ENCODE results near the gene NEDD9.

Gene NEDD9

DNA sequence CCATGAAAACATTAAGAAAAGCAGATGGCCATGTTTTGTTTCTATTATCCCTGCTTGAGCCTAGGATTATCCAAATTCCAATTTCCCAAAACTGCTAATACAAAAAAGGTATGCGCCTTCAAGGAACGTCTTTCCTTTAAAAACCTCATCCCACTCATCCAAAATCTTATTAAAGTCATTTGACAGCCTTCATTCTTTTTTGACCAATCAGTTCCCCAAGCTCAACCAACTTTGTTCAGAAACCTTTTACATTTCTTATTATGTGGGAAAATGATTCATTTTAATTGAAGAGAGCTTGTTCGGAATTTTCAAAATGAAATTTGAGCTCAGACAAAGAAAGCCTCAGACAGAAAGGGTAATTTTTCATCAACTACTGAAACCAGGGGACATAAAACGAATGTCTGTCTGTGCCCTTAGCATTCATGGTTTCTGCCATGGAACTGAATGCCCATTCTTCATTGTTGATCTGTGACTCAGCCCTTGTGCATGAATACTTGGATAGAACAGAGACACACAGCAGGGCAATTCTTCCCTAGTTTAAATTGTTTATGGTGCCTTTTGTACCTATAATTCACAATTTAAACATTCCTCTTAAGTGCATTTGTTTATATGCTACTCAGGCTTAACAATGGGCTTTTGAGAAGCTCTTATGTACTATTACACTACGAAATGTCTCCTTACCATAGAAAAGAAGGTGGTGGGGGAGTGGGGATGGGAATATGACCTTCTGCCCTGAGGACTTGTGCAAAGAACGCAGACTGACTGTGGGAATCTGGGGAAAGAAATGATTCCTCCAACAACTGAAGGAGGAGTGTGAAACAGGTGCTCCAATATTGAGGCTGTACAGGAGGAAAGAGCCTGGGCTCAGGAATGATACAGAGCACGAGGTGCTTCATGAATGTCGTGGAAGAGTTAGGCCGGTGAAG, 71.2 kb downstream of the NEDD9 start:
- no peaks in the 10 kb centered on the region for H3K9me2 ChIP-seq (replicated peaks; ENCODE audit: insufficient read depth, low read length)
- H3K4me2 ChIP-seq (ENCODE audit: low read depth, low read length, poor library complexity, severe bottlenecking): no peak overlapping the region
- H3K9ac ChIP-seq (ENCODE audit: low read length): no peak overlapping the region
- no peaks in the 10 kb centered on the region for H3F3A ChIP-seq (ENCODE audit: insufficient read depth)
- H3K27me3 ChIP-seq (ENCODE audit: low read length): no peaks in the 10 kb centered on the region
- no peak overlapping the region for H3K27ac ChIP-seq (ENCODE audit: low read depth, low read length)
- H4K20me1 ChIP-seq (ENCODE audit: low read depth, low read length): no peaks in the 10 kb centered on the region
- H3K79me2 ChIP-seq (ENCODE audit: insufficient read depth, low read length): no peaks in the 10 kb centered on the region
- no peaks in the 10 kb centered on the region; the same call in 1 of the 2 replicates for H3K9me3 ChIP-seq (ENCODE audit: insufficient read depth, low read length)
- H3K4me3 ChIP-seq (ENCODE audit: insufficient read depth, low read length, poor library complexity, severe bottlenecking): no peak overlapping the region
- no peak for TF ChIP-seq EZH2phosphoT487 (conservative IDR thresholded peaks at IDR 0.05; ENCODE audit: low read length)
- TF ChIP-seq, protein P1, sequence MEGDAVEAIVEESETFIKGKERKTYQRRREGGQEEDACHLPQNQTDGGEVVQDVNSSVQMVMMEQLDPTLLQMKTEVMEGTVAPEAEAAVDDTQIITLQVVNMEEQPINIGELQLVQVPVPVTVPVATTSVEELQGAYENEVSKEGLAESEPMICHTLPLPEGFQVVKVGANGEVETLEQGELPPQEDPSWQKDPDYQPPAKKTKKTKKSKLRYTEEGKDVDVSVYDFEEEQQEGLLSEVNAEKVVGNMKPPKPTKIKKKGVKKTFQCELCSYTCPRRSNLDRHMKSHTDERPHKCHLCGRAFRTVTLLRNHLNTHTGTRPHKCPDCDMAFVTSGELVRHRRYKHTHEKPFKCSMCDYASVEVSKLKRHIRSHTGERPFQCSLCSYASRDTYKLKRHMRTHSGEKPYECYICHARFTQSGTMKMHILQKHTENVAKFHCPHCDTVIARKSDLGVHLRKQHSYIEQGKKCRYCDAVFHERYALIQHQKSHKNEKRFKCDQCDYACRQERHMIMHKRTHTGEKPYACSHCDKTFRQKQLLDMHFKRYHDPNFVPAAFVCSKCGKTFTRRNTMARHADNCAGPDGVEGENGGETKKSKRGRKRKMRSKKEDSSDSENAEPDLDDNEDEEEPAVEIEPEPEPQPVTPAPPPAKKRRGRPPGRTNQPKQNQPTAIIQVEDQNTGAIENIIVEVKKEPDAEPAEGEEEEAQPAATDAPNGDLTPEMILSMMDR (IDR thresholded peaks at IDR 0.05; ENCODE audit: insufficient read depth, low read length, poor library complexity, severe bottlenecking): no peak
- no peaks in the 10 kb centered on the region for H3K36me3 ChIP-seq (ENCODE audit: low read length)
- no peak overlapping the region for H2AFZ ChIP-seq (ENCODE audit: low read depth, low read length, severe bottlenecking)

DNA sequence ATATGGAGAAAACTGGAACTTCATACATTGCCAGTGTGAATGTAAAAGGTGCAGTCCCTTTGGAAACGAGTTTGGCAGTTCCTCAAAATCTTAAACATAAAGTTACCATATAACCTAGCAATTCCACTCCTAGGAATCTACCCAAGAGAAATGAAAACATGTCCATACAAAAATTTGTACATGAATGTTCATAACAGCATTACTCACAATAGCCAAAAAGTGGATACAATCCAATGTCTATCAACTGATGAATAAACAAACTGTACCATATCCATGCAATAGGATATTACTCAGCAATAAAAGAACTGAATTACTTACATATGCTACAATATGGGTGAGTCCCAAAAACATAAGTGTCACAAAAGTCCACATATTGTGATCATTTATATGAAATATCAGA, 72.3 kb downstream of the NEDD9 start:
- no peak overlapping the region for H3K4me2 ChIP-seq (ENCODE audit: low read depth, low read length, poor library complexity, severe bottlenecking)
- no peak overlapping the region for H3K9ac ChIP-seq (ENCODE audit: low read length)
- no peaks in the 10 kb centered on the region for H3K79me2 ChIP-seq (ENCODE audit: insufficient read depth, low read length)
- no peak overlapping the region for H2AFZ ChIP-seq (ENCODE audit: low read depth, low read length, severe bottlenecking)
- no peaks in the 10 kb centered on the region for H3K9me2 ChIP-seq (replicated peaks; ENCODE audit: insufficient read depth, low read length)
- no peaks in the 10 kb centered on the region for H3K36me3 ChIP-seq (ENCODE audit: low read length)
- no peaks in the 10 kb centered on the region for H3K27me3 ChIP-seq (ENCODE audit: low read length)
- H3K27ac ChIP-seq (ENCODE audit: low read depth, low read length): no peak overlapping the region
- H3K4me3 ChIP-seq (ENCODE audit: insufficient read depth, low read length, poor library complexity, severe bottlenecking): no peak overlapping the region
- TF ChIP-seq EZH2phosphoT487 (conservative IDR thresholded peaks at IDR 0.05; ENCODE audit: low read length): no peak
- TF ChIP-seq, protein P1 (IDR thresholded peaks at IDR 0.05; ENCODE audit: insufficient read depth, low read length, poor library complexity, severe bottlenecking): no peak
- H3F3A ChIP-seq (ENCODE audit: insufficient read depth): no peaks in the 10 kb centered on the region
- no peaks in the 10 kb centered on the region for H4K20me1 ChIP-seq (ENCODE audit: low read depth, low read length)
- no peaks in the 10 kb centered on the region; the same call in 1 of the 2 replicates for H3K9me3 ChIP-seq (ENCODE audit: insufficient read depth, low read length)

DNA sequence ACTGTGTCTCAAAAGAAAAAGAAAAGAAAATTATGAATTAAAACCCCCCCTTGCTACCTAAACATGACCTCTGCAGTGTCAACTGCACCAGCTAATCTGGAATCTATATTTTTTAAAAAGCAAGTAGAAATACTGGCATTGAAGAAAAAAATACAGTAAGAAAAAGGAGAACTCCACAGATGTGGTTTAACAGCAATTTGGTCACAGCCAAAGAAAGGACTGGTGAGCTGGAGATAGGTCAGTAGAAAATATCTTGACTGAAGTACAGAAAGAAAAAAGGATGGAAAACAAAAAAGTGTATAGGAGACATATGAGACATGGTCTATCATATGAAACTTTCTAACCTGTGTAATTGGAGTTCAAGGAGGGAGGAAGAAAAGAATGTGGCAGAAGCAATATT, 76.9 kb downstream of the NEDD9 start:
- no peaks in the 10 kb centered on the region for H3K27me3 ChIP-seq (ENCODE audit: low read length)
- H4K20me1 ChIP-seq (ENCODE audit: low read depth, low read length): no peaks in the 10 kb centered on the region
- TF ChIP-seq, protein P1 (IDR thresholded peaks at IDR 0.05; ENCODE audit: insufficient read depth, low read length, poor library complexity, severe bottlenecking): no peak
- no peak for TF ChIP-seq EZH2phosphoT487 (conservative IDR thresholded peaks at IDR 0.05; ENCODE audit: low read length)
- no peak overlapping the region for H3K27ac ChIP-seq (ENCODE audit: low read depth, low read length)
- no peaks in the 10 kb centered on the region; the same call in 1 of the 2 replicates for H3K9me3 ChIP-seq (ENCODE audit: insufficient read depth, low read length)
- H3K4me2 ChIP-seq (ENCODE audit: low read depth, low read length, poor library complexity, severe bottlenecking): no peak overlapping the region
- H3K79me2 ChIP-seq (ENCODE audit: insufficient read depth, low read length): no peaks in the 10 kb centered on the region
- no peak overlapping the region for H3K4me3 ChIP-seq (ENCODE audit: insufficient read depth, low read length, poor library complexity, severe bottlenecking)
- no peaks in the 10 kb centered on the region for H3K36me3 ChIP-seq (ENCODE audit: low read length)
- no peaks in the 10 kb centered on the region for H3K9me2 ChIP-seq (replicated peaks; ENCODE audit: insufficient read depth, low read length)
- no peak overlapping the region for H2AFZ ChIP-seq (ENCODE audit: low read depth, low read length, severe bottlenecking)
- no peak overlapping the region for H3K9ac ChIP-seq (ENCODE audit: low read length)
- no peaks in the 10 kb centered on the region for H3F3A ChIP-seq (ENCODE audit: insufficient read depth)

All from SU-DHL-6 (cell line).